HG02642 (cell line): ENCODE results near the gene IBA57.
"Not testable (repeated sequence)": the region's sequence is repeated elsewhere in the genome, so short reads cannot be mapped to it uniquely, and the experiment has no call there.

Experiments used
- ATAC-seq: cut with Tn5 transposase; IDR thresholded peaks from one replicate; pipeline ENCODE4 v1.9.1; 2021; ENCODE audit warnings: mild to moderate bottlenecking; ENCODE audit not compliant: unreplicated experiment, poor library complexity

The IBA57 gene

DNA sequence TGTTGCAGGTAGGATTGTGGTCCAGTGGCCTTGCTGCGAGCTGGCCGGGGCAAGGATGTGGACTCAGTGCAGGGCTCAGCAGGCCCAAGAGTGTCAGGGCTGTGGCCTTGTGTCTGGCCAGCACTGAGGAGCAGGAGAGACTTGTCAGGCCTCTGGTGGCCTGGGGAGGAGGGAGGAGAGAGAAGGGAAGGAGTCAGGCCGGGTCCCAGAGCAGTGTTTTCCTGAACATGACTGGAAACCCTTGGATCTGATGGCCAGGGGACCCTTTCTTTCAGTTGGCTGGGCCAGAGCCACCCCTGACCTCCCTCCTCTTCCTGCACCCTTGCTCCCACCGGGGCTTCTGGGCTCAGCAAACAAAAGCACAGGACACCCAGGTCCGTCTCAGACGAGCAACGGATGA lies 5.1 kb downstream of the IBA57 start:
- no peak for ATAC-seq

GRCh38 chr1:228171221-228171891 lies 5.8 kb downstream of the IBA57 start:
- ATAC-seq: no peak

- no peak for ATAC-seq
These were observed 7.3 kb downstream of the IBA57 start for GRCh38 chr1:228172591-228173527.

- not testable (repeated sequence) for ATAC-seq
These were observed 8.2 kb downstream of the IBA57 start for GRCh38 chr1:228173528-228174481.

DNA sequence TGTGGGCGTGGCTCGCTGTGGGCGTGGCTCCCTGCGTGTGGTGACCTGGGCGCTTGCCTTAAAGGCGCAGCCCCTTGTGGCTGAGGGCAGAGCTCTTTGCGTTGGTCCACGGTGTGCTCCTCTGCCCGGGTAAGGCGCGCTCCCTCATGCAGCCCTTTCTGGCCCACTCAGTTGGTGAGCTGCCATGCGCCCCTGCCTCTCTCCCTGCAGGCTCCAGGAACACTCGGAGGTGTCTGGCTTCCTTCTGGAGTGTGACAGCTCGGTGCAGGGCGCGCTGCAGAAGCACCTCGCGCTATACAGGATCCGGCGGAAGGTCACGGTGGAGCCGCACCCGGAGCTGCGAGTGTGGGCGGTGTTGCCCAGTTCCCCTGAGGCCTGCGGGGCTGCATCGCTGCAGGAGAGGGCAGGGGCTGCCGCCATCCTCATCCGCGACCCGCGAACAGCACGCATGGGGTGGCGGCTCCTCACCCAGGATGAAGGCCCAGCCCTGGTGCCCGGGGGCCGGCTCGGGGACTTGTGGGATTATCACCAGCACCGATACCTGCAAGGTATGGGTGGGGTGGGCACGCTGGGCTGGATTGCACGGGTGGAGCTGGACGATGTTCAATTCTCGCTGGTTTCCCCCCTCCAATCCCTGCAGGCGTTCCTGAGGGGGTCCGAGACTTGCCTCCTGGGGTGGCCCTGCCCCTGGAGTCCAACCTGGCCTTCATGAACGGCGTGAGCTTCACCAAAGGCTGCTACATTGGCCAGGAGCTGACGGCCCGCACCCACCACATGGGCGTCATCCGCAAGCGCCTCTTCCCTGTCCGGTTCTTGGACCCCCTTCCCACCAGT lies 9.1 kb downstream of the IBA57 start:
- ATAC-seq: no peak

DNA sequence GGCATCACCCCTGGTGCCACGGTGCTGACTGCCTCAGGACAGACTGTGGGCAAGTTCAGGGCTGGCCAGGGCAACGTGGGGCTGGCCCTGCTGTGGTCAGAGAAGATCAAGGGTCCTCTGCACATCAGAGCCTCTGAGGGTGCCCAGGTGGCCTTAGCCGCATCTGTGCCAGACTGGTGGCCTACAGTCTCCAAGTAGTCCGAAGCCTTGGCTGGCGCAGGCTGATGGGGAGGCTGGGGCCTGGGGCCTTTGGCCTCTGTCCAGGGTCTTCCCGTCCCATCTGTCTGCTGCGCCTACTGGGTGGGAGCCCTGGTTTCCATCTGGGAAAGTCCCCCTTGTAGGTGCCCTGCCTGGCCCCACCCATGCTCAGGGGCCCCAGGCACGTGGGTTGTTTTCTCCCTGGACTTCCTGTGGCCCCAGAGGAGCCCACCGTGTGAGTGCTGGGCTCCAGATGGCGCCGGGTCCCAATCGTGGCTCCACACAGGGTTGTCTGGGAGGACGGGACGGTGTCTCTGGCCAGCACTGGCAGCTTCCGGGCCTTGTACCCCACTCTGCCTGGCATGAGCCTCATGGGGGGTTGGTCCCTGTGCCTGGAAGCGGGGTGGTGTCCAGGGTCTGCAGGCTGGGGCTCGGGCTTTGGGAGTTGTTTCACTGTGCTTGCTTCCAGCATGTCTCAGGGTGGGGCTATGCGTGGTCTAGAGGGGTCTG lies 9.9 kb downstream of the IBA57 start:
- no peak for ATAC-seq

GRCh38 chr1:228176024-228176395 lies 10.4 kb downstream of the IBA57 start:
- no peak for ATAC-seq

GRCh38 chr1:228176461-228177182 lies 11.0 kb downstream of the IBA57 start:
- no peak for ATAC-seq

GRCh38 chr1:228177183-228177475 lies 11.5 kb downstream of the IBA57 start:
- ATAC-seq: no peak

DNA sequence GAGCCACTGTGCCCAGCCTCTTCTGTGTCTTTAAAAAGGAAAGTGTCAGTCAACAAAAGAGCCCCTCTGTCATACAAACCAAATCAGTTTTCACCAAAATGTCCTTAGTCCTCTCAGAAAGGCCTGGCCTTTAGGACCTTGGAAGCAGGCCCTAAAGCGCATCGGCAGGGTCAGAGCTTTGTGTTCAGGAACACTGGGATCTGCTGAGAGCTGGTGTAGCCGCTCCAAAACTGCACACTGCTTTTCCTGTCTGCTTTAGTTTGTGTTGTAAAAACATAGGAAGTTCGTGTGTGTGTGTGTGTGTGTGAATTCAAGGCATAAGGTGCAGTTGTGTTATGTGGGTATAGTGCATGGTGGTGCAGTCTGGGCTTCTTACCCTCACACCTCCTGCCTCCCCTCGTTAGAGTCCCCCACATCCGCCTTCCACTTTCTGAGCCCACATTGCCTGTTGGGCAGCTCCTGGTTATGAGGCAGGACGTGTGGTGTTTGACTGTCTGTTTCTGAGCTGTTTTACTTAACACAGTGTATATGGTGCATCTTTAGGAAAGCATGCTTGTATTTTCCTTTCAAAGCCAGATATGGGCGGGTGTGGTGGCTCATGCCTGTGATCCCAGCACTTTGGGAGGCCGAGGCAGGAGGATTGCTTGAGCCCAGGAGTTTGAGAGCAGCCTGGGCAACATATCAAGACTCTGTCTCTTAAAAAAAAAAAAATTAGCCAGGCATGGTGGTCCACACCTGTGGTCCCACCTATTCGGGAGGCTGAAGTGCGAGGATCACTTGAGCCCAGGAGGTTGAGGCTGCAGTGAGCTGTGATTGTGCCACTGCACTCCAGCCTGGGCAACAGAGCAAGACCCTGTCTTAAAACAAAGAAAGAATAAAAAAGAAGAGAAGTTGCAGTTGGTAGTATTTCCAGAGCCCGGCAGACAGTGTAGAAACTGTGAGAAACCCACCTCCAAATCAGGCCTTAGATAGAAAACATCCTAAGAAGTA lies 12.4 kb downstream of the IBA57 start:
- no peak for ATAC-seq

GRCh38 chr1:228178737-228179684 lies 13.4 kb downstream of the IBA57 start:
- ATAC-seq: no peak

DNA sequence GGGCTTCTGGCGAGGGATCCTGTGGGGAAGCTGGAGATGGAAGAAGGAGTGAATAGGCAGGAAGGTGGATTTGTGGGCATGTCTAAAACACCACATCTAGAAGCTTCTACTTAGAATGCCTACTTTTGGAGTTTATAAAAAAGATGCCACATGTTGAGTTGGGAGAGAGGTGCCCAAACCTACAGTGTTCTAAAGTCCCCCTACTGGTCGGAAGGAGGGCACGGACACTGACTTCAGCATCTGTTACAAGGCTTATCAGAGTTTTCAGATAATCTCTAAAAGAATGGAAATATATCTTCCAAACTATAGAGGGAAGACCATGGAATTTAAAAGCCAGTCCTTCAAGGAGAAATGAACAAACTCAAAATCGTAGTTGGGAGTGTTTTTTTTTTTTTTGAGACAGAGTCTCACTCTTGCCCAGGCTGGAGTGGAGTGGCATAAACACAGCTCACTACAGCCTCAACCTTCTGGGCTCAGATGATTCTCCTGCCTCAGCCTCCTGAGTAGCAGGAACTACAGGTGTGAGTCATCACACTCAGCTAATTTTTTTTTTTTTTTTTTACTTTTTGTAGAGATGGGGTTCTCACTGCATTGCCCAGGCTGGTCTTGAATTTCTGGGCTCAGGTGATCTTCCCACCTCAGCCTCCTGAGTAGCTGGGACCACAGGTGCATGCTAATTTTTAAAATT lies 14.8 kb downstream of the IBA57 start:
- no peak for ATAC-seq

GRCh38 chr1:228180959-228181644 lies 15.5 kb downstream of the IBA57 start:
- ATAC-seq: no peak

DNA sequence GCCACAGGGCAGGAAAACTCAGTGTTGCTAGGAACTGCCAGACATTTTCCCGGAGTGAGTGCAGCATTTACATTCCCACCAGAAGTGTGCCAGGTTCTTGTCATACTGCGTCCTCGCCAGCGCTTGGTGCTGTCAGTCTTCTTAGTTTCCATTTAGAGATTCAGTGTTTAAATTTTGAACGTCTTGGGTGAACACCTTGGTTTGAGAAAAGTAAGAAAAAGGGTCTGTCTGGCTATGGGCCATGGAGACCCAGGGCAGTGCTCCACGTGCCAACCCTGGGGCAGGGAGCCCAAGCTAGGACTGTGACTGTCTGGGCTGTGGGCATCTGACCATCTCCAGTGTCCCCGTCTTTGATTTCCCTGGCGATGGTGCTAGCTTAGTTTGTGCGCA lies 16.0 kb downstream of the IBA57 start:
- no peak for ATAC-seq

- ATAC-seq: no peak
These were observed 16.9 kb downstream of the IBA57 start for GRCh38 chr1:228182296-228183030.
